Cardiac septum (tissue), 1 donor: Measurements from ENCODE around the gene GLIPR2. TPM values are rescaled to one million over a fixed set of nuclear protein-coding genes. Genes with fewer than 3 reads are reported as not detected.

Experiments used
- total RNA-seq: library from RNA; stranded (reverse); fragmentation: NEBNext Ultra II Directional; extraction: Animal tissue kit (Norgen Biotek cat#: 25700); gene quantifications from one replicate; pipeline ENCODE4 v1.2.1, GENCODE V29; 2021
- donor health status: DM: no; HTN: no; CAD: no.

The GLIPR2 gene
- total RNA-seq, 1 donor from 2014 or later, result 6.6 TPM

Other genes with a start within 250 kb of the GLIPR2 start
- gene HRCT1, start 230.5 kb upstream of the GLIPR2 start, total RNA-seq, result 1.5 TPM
- gene SPAAR, start 227.2 kb upstream of the GLIPR2 start, total RNA-seq, result 4.0 TPM
- not detected for gene OR2S2, start 178.6 kb upstream of the GLIPR2 start, total RNA-seq
- gene RECK, start 99.8 kb upstream of the GLIPR2 start, total RNA-seq, result 5.8 TPM
- gene CCIN, start 32.7 kb downstream of the GLIPR2 start, total RNA-seq, result 0.16 TPM
- gene CLTA, start 54.2 kb downstream of the GLIPR2 start, total RNA-seq, result 58.3 TPM
- gene GNE, start 121.7 kb downstream of the GLIPR2 start, total RNA-seq, result 13.5 TPM